ENCODE data around the gene MACROD2. TPM values are rescaled to one million over a fixed set of nuclear protein-coding genes. Genes with fewer than 3 reads are reported as not detected.

Gene MACROD2
- total and polyA plus RNA-seq, 2 of the 4 experiments (the other 2 are of a cell fraction): not detected

GRCh38 chr20:15316556-15316955 is 1321.2 kb downstream of the MACROD2 start:
- Histone ChIP-seq H3K4me1 (ENCODE audit: control insufficient read depth, insufficient read depth, low read length) (no peaks in the 10 kb centered on the region), H4K20me1 (ENCODE audit: insufficient read depth, low read length) (no peaks in the 10 kb centered on the region), H2BK15ac (ENCODE audit: low read depth, low read length) (no peak overlapping the region), H3K4me2 (ENCODE audit: low read depth, low read length) (no peak overlapping the region), H3K4ac (ENCODE audit: low read depth, low read length) (no peak overlapping the region), H3K18ac (ENCODE audit: low read depth, low read length) (no peak overlapping the region), H2AFZ (replicated peaks; ENCODE audit: low read length, poor library complexity) (no peak overlapping the region), H3K9me3 (ENCODE audit: control insufficient read depth, insufficient read depth, low read length) (no peaks in the 10 kb centered on the region), H4K5ac (ENCODE audit: low read depth, low read length) (no peak overlapping the region), H4K91ac (ENCODE audit: insufficient read depth, low read depth, low read length) (no peak overlapping the region), H2AK9ac (replicated peaks; ENCODE audit: low read depth, low read length, poor library complexity) (no peak overlapping the region), H3K27ac (ENCODE audit: insufficient read depth, low read length) (no peak overlapping the region), H3K79me1 (ENCODE audit: low read depth in 1 of 2, low read length in 2 of 2) (no peaks in the 10 kb centered on the region), H3K4me3 (ENCODE audit: insufficient read depth, low read depth, low read length) (no peak overlapping the region), H3K9me1 (ENCODE audit: insufficient read depth, low read length) (no peaks in the 10 kb centered on the region), H4K8ac (ENCODE audit: low read depth in 2 of 2, low read length in 2 of 2) (no peak overlapping the region), H2AK5ac (ENCODE audit: low read depth, low read length) (no peak overlapping the region), H3K27me3 (ENCODE audit: control insufficient read depth, insufficient read depth, low read length) (no peaks in the 10 kb centered on the region), H2BK5ac (ENCODE audit: low read depth, low read length, poor library complexity, severe bottlenecking) (no peak overlapping the region), H3K14ac (replicated peaks; ENCODE audit: low read depth, low read length) (no peak overlapping the region), H3K56ac (ENCODE audit: extremely low read depth, insufficient read depth, low read length) (no peak overlapping the region), H3K9ac (ENCODE audit: low read depth, low read length) (no peak overlapping the region), H3K23ac (ENCODE audit: low read depth, low read length) (no peak overlapping the region), H3K36me3 (ENCODE audit: control insufficient read depth, insufficient read depth, low read length) (no peaks in the 10 kb centered on the region), H2BK20ac (ENCODE audit: low read depth, low read length) (no peak overlapping the region), H2BK120ac (ENCODE audit: low read depth, low read length) (no peak overlapping the region)
- ChIA-PET CTCF (no interaction called here), POLR2A (ENCODE audit: unreplicated experiment) (no interaction called here)
- in situ Hi-C loops (cut with MboI; ENCODE audit: low sequenced_read_pairs): no loop called here
- TF ChIP-seq MXI1 (IDR thresholded peaks at IDR 0.05; ENCODE audit: borderline replicate concordance, low read depth, low read length): no peak
- no peak for TF ChIP-seq RCOR1 (IDR thresholded peaks at IDR 0.05; ENCODE audit: insufficient replicate concordance, low read length)
- TF ChIP-seq BHLHE40 (IDR thresholded peaks at IDR 0.05; ENCODE audit: low read depth, low read length): no peak
- TF ChIP-seq MAZ (IDR thresholded peaks at IDR 0.05; ENCODE audit: borderline replicate concordance, low read depth, low read length): no peak
- no peak for TF ChIP-seq USF2 (IDR thresholded peaks at IDR 0.05; ENCODE audit: low read depth, low read length)
- TF ChIP-seq FOS (IDR thresholded peaks at IDR 0.05; ENCODE audit: low read depth, low read length): no peak
- TF ChIP-seq RAD21 (IDR thresholded peaks at IDR 0.05; ENCODE audit: low read length): no peak
- TF ChIP-seq MAFK (IDR thresholded peaks at IDR 0.05; ENCODE audit: low read depth, low read length): no peak
- TF ChIP-seq CEBPB (IDR thresholded peaks at IDR 0.05; ENCODE audit: low read depth, low read length): no peak
- TF ChIP-seq CHD1 (IDR thresholded peaks at IDR 0.05; ENCODE audit: low read depth, low read length): no peak
- TF ChIP-seq CTCF (conservative IDR thresholded peaks at IDR 0.05; ENCODE audit: low read depth, low read length): no peak
- TF ChIP-seq SMC3 (IDR thresholded peaks at IDR 0.05; ENCODE audit: low read depth, low read length): no peak
- no CpG with 5 or more reads among the region's 1 CpG for WGBS, 2 experiments (ENCODE audit: extremely low coverage in 2 of 2, insufficient read length in 1 of 2)
- DNase-seq (no peak), ATAC-seq (ENCODE audit: low read depth) (no peak)
- dilution Hi-C loops (cut with HindIII; ENCODE audit: low sequenced_read_pairs, unreplicated experiment): no loop called here
- no TSS peak for BruUV-seq (replicated peaks)
- intact Hi-C loops (cut with micrococcal nuclease): no loop called here

All from IMR-90 (cell line).